ENCODE results near the gene FBXL12.
"Not testable (repeated sequence)": the region's sequence is repeated elsewhere in the genome, so short reads cannot be mapped to it uniquely, and the experiment has no call there.

The FBXL12 gene

GRCh38 chr19:9838324-9838723, 19.4 kb upstream of the FBXL12 start:
- DNase-seq (ENCODE audit: low read depth in 3 of 3): no peak

GRCh38 chr19:9836021-9836420, 17.1 kb upstream of the FBXL12 start:
- no peak for DNase-seq (ENCODE audit: low read depth in 3 of 3)

GRCh38 chr19:9835507-9835949, 16.6 kb upstream of the FBXL12 start:
- DNase-seq (ENCODE audit: low read depth in 3 of 3): no peak

- peak; percentile 99 for DNase-seq (ENCODE audit: low read depth in 3 of 3)
Observed at GRCh38 chr19:9834726-9835506, 16.0 kb upstream of the FBXL12 start, which contains the start of gene PIN1. Gene PIN1 (plus strand): TSS chr19:9835318. CDS start chr19:9835345, 27 bp downstream.

- no peak for DNase-seq (ENCODE audit: low read depth in 3 of 3)
Observed at GRCh38 chr19:9834307-9834725, 15.4 kb upstream of the FBXL12 start.

GRCh38 chr19:9828551-9829063, 9.7 kb upstream of the FBXL12 start:
- no peak for DNase-seq (ENCODE audit: low read depth in 3 of 3)

GRCh38 chr19:9827289-9828238, 8.7 kb upstream of the FBXL12 start, which contains the start of gene UBL5:
Gene UBL5 (plus strand): TSS chr19:9827918. CDS start chr19:9828338, 420 bp downstream.
- peak; percentile 81 to 86 (median 85) for DNase-seq (ENCODE audit: low read depth in 3 of 3)

- no peak for DNase-seq (ENCODE audit: low read depth in 3 of 3)
Observed at GRCh38 chr19:9823816-9824215, 4.9 kb upstream of the FBXL12 start.

- not testable (repeated sequence) for DNase-seq (ENCODE audit: low read depth in 3 of 3)
Observed at GRCh38 chr19:9820034-9820433, 1.2 kb upstream of the FBXL12 start.

- no peak for DNase-seq (ENCODE audit: low read depth in 3 of 3)
Observed at GRCh38 chr19:9819596-9819909, 674 bp upstream of the FBXL12 start.

GRCh38 chr19:9818175-9818733, 625 bp downstream of the FBXL12 start:
- peak in 1 of 3 experiments; percentile 8 for DNase-seq (ENCODE audit: low read depth in 3 of 3)

- DNase-seq (ENCODE audit: low read depth in 3 of 3): no peak
Observed at GRCh38 chr19:9811139-9811538, 7.7 kb downstream of the FBXL12 start.

- DNase-seq (ENCODE audit: low read depth in 3 of 3): no peak
Observed at GRCh38 chr19:9808855-9809824, 9.7 kb downstream of the FBXL12 start.

- no peak for DNase-seq (ENCODE audit: low read depth in 3 of 3)
Observed at GRCh38 chr19:9806803-9807202, 12.1 kb downstream of the FBXL12 start.

- DNase-seq (ENCODE audit: low read depth in 3 of 3): no peak
Observed at GRCh38 chr19:9801976-9802375, 16.9 kb downstream of the FBXL12 start.

GRCh38 chr19:9799162-9799561, 19.7 kb downstream of the FBXL12 start:
- DNase-seq (ENCODE audit: low read depth in 3 of 3): no peak

GRCh38 chr19:9797871-9798270, 21.0 kb downstream of the FBXL12 start:
- no peak for DNase-seq (ENCODE audit: low read depth in 3 of 3)

- peak; percentile 57 to 84 (median 82) for DNase-seq (ENCODE audit: low read depth in 3 of 3)
Observed at GRCh38 chr19:9796113-9796773, 22.6 kb downstream of the FBXL12 start.

- DNase-seq (ENCODE audit: low read depth in 3 of 3): peak; percentile 27 to 56 (median 29)
Observed at GRCh38 chr19:9793071-9793591, 25.7 kb downstream of the FBXL12 start.
